ENCODE results near the gene SMG6. TPM values are rescaled to one million over a fixed set of nuclear protein-coding genes. Genes with fewer than 3 reads are reported as not detected.

SMG6 gene
- total RNA-seq, 3 donors from 2014 or later: 24.9 to 29.3 (median 29.0) TPM

DNA sequence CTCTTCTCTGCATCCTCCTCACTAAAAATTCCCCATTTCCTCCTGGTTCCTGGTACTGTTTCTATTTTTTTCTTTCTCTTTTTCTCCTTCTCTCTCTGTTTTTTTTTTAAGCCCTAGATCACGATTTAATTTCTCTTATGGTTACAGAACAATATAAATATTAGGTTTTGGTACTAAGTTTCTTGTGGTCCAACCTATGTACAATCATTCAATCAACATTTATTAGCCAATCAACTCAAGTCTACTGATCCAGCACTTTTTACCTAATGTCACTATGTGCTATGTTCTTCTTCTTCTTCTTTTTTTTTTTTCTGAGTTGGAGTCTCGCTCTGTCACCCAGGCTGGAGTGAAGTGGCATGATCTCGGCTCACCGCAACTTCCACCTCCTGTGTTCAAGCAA, 291.1 kb downstream of the SMG6 start:
- Histone ChIP-seq H3K27ac (peak overlapping the region; percentile 83 to 92), H3K4me3 (peak overlapping the region in 1 of 3 donors; percentile 57), H3K9me3 (no peaks in the 10 kb centered on the region), H3K27me3 (no peaks in the 10 kb centered on the region), H3K4me1 (peaks cover 4% of the 10 kb centered on the region in 2 donors), H3K36me3 (no peaks in the 10 kb centered on the region)
- DNase-seq (ENCODE audit: low spot score in 2 of 2): no peak
- no peak for TF ChIP-seq POLR2A (IDR thresholded peaks at IDR 0.05)
- no peak for TF ChIP-seq POLR2AphosphoS5 (IDR thresholded peaks at IDR 0.05)
- TF ChIP-seq, protein P1, sequence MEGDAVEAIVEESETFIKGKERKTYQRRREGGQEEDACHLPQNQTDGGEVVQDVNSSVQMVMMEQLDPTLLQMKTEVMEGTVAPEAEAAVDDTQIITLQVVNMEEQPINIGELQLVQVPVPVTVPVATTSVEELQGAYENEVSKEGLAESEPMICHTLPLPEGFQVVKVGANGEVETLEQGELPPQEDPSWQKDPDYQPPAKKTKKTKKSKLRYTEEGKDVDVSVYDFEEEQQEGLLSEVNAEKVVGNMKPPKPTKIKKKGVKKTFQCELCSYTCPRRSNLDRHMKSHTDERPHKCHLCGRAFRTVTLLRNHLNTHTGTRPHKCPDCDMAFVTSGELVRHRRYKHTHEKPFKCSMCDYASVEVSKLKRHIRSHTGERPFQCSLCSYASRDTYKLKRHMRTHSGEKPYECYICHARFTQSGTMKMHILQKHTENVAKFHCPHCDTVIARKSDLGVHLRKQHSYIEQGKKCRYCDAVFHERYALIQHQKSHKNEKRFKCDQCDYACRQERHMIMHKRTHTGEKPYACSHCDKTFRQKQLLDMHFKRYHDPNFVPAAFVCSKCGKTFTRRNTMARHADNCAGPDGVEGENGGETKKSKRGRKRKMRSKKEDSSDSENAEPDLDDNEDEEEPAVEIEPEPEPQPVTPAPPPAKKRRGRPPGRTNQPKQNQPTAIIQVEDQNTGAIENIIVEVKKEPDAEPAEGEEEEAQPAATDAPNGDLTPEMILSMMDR (IDR thresholded peaks at IDR 0.05): no peak
- intact Hi-C loops (cut with DNase I; ENCODE audit: low total_unique reads): loop anchor here (5.0 kb wide), 1 partner anchor 615 kb away; no protein-coding TSS in a partner anchor

DNA sequence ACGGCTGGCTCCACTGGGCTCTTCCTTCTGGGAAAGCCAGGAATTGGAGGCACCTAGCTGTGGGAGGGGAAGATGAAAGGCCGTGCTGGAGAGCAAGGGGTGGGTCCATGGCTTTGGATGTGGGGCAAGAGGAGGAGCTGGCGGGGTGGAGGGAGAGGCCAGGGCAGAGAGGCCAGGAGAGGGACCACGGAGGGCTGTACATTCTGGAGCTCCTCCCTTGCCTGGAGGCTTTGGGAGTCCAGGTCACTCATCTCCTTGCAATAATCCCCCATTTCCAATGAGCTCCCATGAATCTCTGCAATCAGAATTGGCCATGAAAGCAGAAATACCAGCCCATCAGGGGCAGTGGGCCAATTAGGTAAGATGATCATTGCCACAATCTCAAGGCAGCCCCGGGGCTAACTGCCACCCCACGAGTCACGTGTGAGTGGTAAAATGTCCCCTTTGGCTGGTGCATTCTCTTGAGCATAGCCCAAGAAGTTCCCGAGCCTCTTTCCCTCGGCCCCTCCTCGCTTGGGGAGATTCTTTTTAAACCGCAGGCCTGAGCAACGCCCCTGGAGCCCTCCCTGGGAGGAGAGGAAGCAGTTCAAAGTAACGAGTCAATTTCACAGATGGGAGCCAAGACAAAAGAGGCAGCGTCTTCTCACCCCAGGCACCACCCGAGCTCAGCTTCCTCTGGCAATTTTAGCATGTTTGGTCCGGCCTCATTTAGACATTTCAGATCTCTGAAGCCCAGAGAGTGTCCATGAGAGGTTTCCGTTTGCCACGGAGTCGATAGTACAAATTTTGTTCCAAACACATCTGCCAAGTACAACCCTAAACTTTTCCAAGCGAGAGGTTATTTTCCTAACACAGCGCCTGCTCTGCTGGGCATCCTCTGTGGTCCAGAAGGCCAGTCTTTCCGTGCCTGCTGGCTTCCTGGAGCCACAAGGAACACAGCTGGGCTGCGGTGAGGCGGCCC, 291.9 kb downstream of the SMG6 start:
- Histone ChIP-seq H3K4me3 (peak overlapping the region in 2 of 3 donors; percentile 35 to 57), H3K27ac (peak overlapping the region; percentile 83 to 92), H3K27me3 (no peaks in the 10 kb centered on the region), H3K9me3 (no peaks in the 10 kb centered on the region), H3K36me3 (no peaks in the 10 kb centered on the region), H3K4me1 (peaks cover 4% of the 10 kb centered on the region in 2 donors)
- TF ChIP-seq, protein P1 (IDR thresholded peaks at IDR 0.05): no peak
- TF ChIP-seq POLR2AphosphoS5 (IDR thresholded peaks at IDR 0.05): peak; percentile 65 to 79 (median 76)
- intact Hi-C loops (cut with DNase I; ENCODE audit: low total_unique reads): loop anchor here (5.0 kb wide), 1 partner anchor 614 kb away; no protein-coding TSS in a partner anchor
- peak; percentile 82 to 84 for DNase-seq (ENCODE audit: low spot score in 2 of 2)

Other genes with a start within 250 kb of the SMG6 start
- gene HIC1, start 248.7 kb downstream of the SMG6 start, total RNA-seq: 10 to 100 TPM; 12.6 to 16.4 (median 12.7) TPM
- 10 to 100 TPM in 2 of 3 donors, 1 to 10 TPM in 1; 9.7 to 13.3 (median 10.2) TPM for gene SRR, start 165 bp upstream of the SMG6 start, total RNA-seq
- 10 to 100 TPM; 28.8 to 43.6 (median 43.0) TPM for gene TSR1, start 32.7 kb upstream of the SMG6 start, total RNA-seq
- 100 to 1,000 TPM in 1 of 3 donors, 10 to 100 TPM in 2; 27.8 to 125 (median 85.5) TPM for gene SGSM2, start 33.7 kb upstream of the SMG6 start, total RNA-seq
- 10 to 100 TPM in 1 of 3 donors, 1 to 10 TPM in 2; 7.7 to 10.2 (median 8.8) TPM for gene MNT, start 97.3 kb upstream of the SMG6 start, total RNA-seq
- 10 to 100 TPM; 25.6 to 46.4 (median 26.9) TPM for gene METTL16, start 208.1 kb upstream of the SMG6 start, total RNA-seq